Measurements from ENCODE around the gene SPON2.
"Not testable (repeated sequence)": the region's sequence is repeated elsewhere in the genome, so short reads cannot be mapped to it uniquely, and the experiment has no call there.

SPON2 gene

GRCh38 chr4:1139860-1140259 is 32.5 kb downstream of the SPON2 start:
- no peak for DNase-seq

- DNase-seq = no peak
Observed at GRCh38 chr4:1137850-1138249, 34.5 kb downstream of the SPON2 start.

DNA sequence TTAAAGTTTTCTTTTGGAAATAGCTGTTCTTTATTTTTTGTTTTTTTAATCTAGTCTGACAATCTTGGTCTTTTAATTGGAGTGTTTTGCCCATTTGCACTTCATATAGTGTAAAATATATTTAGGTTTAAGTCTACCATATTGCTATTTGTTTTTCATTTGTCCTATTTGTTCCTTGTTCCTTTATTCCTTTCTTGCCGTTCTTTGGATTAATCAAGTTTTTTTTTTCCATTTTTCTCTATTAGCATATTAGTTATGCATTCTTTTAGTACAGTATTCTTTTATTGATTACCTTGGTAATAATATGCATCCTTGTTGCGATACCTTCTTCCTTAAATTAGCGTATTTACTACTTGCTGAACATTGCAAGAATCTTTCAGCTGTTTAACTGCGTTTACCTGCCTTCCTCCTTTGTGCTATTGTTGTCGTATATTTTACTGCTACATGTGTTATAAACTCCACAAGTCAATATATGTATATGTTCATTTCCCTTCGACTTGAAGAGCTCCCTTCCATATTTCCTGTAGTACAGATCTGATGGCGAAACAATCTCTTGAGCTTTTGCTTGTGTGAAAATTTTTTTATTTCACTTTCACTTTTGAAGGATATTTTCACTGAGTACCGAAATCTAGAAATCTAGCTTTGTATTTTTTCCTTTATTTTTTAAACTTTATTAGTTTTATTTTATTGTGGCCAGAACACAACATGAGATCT is 35.2 kb downstream of the SPON2 start:
- DNase-seq = no peak

DNA sequence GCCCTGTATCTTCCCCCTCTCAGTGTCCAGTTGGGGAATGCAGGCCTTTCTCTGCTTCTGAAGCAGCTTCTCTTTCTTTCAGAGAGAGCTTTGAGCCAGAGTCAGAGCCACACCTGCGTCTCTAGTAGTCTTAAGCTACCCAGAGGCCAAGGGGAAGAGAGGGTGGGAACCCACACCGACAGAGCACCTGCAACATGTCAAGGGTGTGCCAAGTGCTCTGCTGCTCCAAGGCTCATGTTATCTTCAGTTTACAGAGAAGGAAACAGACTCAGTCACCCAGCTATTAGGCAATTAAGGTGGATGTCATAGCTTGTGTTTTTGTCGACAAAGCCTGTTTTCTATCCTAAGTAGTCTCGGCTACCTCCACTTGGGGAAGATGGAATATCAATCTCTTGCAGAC is 36.3 kb downstream of the SPON2 start:
- no peak for DNase-seq

GRCh38 chr4:1133033-1133432 is 39.4 kb downstream of the SPON2 start:
- no peak for DNase-seq

GRCh38 chr4:1130316-1131186 is 41.8 kb downstream of the SPON2 start:
- DNase-seq = no peak

- DNase-seq = no peak
Observed at GRCh38 chr4:1126506-1126905, 45.9 kb downstream of the SPON2 start.

DNA sequence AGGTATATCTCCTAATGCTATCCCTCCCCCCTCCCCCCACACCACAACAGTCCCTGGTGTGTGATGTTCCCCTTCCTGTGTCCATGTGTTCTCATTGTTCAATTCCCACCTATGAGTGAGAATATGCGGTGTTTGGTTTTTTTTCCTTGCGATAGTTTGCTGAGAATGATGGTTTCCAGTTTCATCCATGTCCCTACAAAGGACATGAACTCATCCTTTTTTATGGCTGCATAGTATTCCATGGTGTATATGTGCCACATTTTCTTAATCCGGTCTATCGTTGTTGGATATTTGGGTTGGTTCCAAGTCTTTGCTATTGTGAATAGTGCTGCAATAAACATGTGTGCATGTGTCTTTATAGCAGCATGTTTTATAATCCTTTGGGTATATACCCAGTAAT is 46.9 kb downstream of the SPON2 start:
- DNase-seq = not testable (repeated sequence)

GRCh38 chr4:1124818-1125217 is 47.6 kb downstream of the SPON2 start:
- no peak for DNase-seq

- DNase-seq = no peak
Observed at GRCh38 chr4:1122505-1122904, 49.9 kb downstream of the SPON2 start.

All from 8988T (cell line).